ENCODE results near the gene GALNT14.

DNA sequence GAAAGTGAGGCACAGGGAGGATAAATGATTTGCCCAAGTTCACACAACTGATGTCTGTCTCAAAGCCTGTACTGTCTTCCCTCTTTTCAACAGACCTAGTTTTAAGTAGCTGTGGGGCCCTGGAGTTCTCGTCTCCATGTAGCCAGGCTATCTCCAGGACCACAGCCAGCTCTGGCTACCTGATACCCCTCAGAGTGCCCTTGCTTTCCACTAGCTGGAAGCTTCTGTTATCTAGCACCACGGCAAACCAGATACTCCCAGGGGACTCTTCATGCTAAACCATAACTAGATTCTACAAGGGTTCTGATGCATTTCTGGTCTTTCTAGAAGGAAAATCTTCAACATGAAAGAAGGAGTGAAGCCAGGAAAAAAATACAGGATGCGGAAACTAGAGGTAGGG is 137.3 kb downstream of the GALNT14 start:
- TF ChIP-seq TRIM28 (IDR thresholded peaks at IDR 0.05; ENCODE audit: borderline replicate concordance, low read length), result no peak
- TF ChIP-seq REPIN1 (tag by site-specific recombination; IDR thresholded peaks at IDR 0.05; ENCODE audit: low read depth), result no peak
- TF ChIP-seq, protein P1, sequence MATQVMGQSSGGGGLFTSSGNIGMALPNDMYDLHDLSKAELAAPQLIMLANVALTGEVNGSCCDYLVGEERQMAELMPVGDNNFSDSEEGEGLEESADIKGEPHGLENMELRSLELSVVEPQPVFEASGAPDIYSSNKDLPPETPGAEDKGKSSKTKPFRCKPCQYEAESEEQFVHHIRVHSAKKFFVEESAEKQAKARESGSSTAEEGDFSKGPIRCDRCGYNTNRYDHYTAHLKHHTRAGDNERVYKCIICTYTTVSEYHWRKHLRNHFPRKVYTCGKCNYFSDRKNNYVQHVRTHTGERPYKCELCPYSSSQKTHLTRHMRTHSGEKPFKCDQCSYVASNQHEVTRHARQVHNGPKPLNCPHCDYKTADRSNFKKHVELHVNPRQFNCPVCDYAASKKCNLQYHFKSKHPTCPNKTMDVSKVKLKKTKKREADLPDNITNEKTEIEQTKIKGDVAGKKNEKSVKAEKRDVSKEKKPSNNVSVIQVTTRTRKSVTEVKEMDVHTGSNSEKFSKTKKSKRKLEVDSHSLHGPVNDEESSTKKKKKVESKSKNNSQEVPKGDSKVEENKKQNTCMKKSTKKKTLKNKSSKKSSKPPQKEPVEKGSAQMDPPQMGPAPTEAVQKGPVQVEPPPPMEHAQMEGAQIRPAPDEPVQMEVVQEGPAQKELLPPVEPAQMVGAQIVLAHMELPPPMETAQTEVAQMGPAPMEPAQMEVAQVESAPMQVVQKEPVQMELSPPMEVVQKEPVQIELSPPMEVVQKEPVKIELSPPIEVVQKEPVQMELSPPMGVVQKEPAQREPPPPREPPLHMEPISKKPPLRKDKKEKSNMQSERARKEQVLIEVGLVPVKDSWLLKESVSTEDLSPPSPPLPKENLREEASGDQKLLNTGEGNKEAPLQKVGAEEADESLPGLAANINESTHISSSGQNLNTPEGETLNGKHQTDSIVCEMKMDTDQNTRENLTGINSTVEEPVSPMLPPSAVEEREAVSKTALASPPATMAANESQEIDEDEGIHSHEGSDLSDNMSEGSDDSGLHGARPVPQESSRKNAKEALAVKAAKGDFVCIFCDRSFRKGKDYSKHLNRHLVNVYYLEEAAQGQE (tag by site-specific recombination; IDR thresholded peaks at IDR 0.05), result peak; percentile 51; the same call in 1 of the 2 replicates
- no peak for TF ChIP-seq ZSCAN30 (tag by site-specific recombination; IDR thresholded peaks at IDR 0.05)
- TF ChIP-seq, protein P2, sequence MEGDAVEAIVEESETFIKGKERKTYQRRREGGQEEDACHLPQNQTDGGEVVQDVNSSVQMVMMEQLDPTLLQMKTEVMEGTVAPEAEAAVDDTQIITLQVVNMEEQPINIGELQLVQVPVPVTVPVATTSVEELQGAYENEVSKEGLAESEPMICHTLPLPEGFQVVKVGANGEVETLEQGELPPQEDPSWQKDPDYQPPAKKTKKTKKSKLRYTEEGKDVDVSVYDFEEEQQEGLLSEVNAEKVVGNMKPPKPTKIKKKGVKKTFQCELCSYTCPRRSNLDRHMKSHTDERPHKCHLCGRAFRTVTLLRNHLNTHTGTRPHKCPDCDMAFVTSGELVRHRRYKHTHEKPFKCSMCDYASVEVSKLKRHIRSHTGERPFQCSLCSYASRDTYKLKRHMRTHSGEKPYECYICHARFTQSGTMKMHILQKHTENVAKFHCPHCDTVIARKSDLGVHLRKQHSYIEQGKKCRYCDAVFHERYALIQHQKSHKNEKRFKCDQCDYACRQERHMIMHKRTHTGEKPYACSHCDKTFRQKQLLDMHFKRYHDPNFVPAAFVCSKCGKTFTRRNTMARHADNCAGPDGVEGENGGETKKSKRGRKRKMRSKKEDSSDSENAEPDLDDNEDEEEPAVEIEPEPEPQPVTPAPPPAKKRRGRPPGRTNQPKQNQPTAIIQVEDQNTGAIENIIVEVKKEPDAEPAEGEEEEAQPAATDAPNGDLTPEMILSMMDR (tag by site-specific recombination; IDR thresholded peaks at IDR 0.05), result no peak
- TF ChIP-seq ZNF174 (tag by site-specific recombination; IDR thresholded peaks at IDR 0.05), result no peak
- no peak for TF ChIP-seq ZNF777 (tag by site-specific recombination; IDR thresholded peaks at IDR 0.05; ENCODE audit: borderline replicate concordance)
- TF ChIP-seq ZNF776 (tag by site-specific recombination; IDR thresholded peaks at IDR 0.05; ENCODE audit: borderline replicate concordance), result no peak
- no peak for TF ChIP-seq ZNF302 (tag by site-specific recombination; IDR thresholded peaks at IDR 0.05; ENCODE audit: low read depth)
